Natural killer cell (primary cell): ENCODE data around the gene NPEPL1. TPM values are rescaled to one million over a fixed set of nuclear protein-coding genes. Genes with fewer than 3 reads are reported as not detected.

Experiments
- ATAC-seq, 3 donors: fragments of 150-1000 bp in 2 of 3; fragments of 200-7000 bp in 1 of 3; cut with Tn5 transposase; 1 replicate in 1 of 3; 2 replicates in 2 of 3; pipeline ENCODE4 v1.10.0; 2021; ENCODE audit warnings: mild to moderate bottlenecking in 2 of 3, moderate library complexity in 2 of 3
- DNase-seq, 2 donors: peaks; one replicate each; pipeline versions ENCODE4 v3.0.0 to v3.0.0-alpha.2; 2013 to 2021; ENCODE audit warnings: mixed read lengths in 1 of 2
- H3K27ac ChIP-seq: one replicate; pipeline ENCODE4 v1.5.1; 2013; ENCODE audit warnings: mild to moderate bottlenecking, low read length
- H3K27me3 ChIP-seq: one replicate; pipeline ENCODE4 v1.6.1; 2013; ENCODE audit warnings: low read length; ENCODE audit not compliant: control insufficient read depth, insufficient read depth
- H3K36me3 ChIP-seq: one replicate; pipeline ENCODE4 v1.6.1; 2013; ENCODE audit warnings: low read length; ENCODE audit not compliant: control insufficient read depth, insufficient read depth
- H3K4me1 ChIP-seq: one replicate; pipeline ENCODE4 v1.6.1; 2013; ENCODE audit warnings: low read length; ENCODE audit not compliant: control insufficient read depth, insufficient read depth
- H3K4me3 ChIP-seq: one replicate; pipeline ENCODE4 v1.5.1; 2013; ENCODE audit warnings: low read length
- H3K9me3 ChIP-seq: one replicate; pipeline ENCODE4 v1.6.1; 2013; ENCODE audit warnings: low read length; ENCODE audit not compliant: control insufficient read depth, insufficient read depth
- H3K27ac Mint-ChIP-seq, 2 donors: one replicate each; pipeline ENCODE4 v1.8.0; 2022; ENCODE audit warnings: mild to moderate bottlenecking in 2 of 2, mixed read lengths in 2 of 2, moderate library complexity in 1 of 2
- H3K27me3 Mint-ChIP-seq, 2 donors: one replicate each; pipeline ENCODE4 v1.8.0; 2022; ENCODE audit warnings: low read depth in 2 of 2, mixed read lengths in 2 of 2
- H3K36me3 Mint-ChIP-seq: one replicate; pipeline ENCODE4 v1.8.0; 2022; ENCODE audit warnings: mixed read lengths
- H3K4me1 Mint-ChIP-seq, 2 donors: one replicate each; pipeline ENCODE4 v1.8.0; 2022; ENCODE audit warnings: mixed read lengths in 2 of 2
- H3K4me3 Mint-ChIP-seq: one replicate; pipeline ENCODE4 v1.8.0; 2022; ENCODE audit warnings: mild to moderate bottlenecking, moderate library complexity, mixed read lengths
- H3K9me3 Mint-ChIP-seq, 2 donors: one replicate each; pipeline ENCODE4 v1.8.0; 2022; ENCODE audit warnings: mixed read lengths in 2 of 2
- WGBS: methylation state at CpG from one replicate; pipeline ENCODE4 v1.1.7; 2013; ENCODE audit warnings: missing lambda C conversion rate; ENCODE audit not compliant: insufficient coverage; 5-methylcytosine and 5-hydroxymethylcytosine counted together
- intact Hi-C: fragments of 100-400 bp; cut with micrococcal nuclease; formaldehyde crosslinking; loops from one replicate; pipeline ENCODE4 v1.14.2; 2022
- total RNA-seq, 4 donors: library from RNA; stranded (reverse); fragments of 120-200 nt in 1 of 4; gene quantifications; one replicate each; pipeline versions ENCODE4 v1.2.3 to v1.2.4, GENCODE V29; 2013 to 2022
- TF ChIP-seq, protein P1 (sequence below): fragments of 200-600 bp; IDR thresholded peaks from one replicate; pipeline ENCODE4 v1.8.0; 2022; ENCODE audit warnings: antibody characterized with exemption

The NPEPL1 gene
- total RNA-seq, 3 donors from 2014 or later (not counting 1 experiment from before 2014, with no cell fraction given), result 66.0 to 83.7 (median 68.4) TPM

DNA sequence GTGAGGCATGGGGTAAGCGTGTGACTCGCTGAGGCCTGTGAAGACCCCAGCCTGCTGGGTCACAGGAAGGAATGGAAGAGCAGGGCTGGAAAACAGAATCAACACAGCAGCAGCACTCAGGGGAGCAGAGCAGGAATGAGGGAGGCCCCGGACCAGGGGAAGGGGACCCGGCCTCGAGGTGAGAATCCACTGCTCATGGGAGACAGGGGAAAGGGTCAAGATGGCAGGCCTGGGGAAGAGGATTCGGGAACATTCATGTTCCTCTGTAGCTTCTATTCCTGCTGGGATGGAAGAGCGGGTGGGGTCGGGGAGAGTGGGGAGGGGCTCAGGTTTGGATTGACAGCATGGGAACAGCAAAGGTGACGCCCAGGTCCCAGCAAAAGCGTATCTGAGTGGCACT, 59.4 kb downstream of the NPEPL1 start:
- ATAC-seq (no peak), DNase-seq (no peak)
- no peak overlapping the region for H3K4me3 Mint-ChIP-seq
- H3K27me3 Mint-ChIP-seq, result peaks cover 23 to 50% of the 10 kb centered on the region in 2 donors
- WGBS, result 88% methylated on average over 10 of the region's 10 CpGs
- H3K9me3 Mint-ChIP-seq, result no peaks in the 10 kb centered on the region
- intact Hi-C loops, result no loop called here
- H3K4me3 ChIP-seq, result no peak overlapping the region
- no peaks in the 10 kb centered on the region for H3K9me3 ChIP-seq
- no peaks in the 10 kb centered on the region for H3K4me1 Mint-ChIP-seq
- H3K36me3 ChIP-seq, result no peaks in the 10 kb centered on the region
- H3K27ac ChIP-seq, result no peak overlapping the region
- no peak overlapping the region for H3K27ac Mint-ChIP-seq
- H3K36me3 Mint-ChIP-seq, result no peaks in the 10 kb centered on the region
- H3K4me1 ChIP-seq, result no peaks in the 10 kb centered on the region
- H3K27me3 ChIP-seq, result no peaks in the 10 kb centered on the region
- TF ChIP-seq, protein P1, sequence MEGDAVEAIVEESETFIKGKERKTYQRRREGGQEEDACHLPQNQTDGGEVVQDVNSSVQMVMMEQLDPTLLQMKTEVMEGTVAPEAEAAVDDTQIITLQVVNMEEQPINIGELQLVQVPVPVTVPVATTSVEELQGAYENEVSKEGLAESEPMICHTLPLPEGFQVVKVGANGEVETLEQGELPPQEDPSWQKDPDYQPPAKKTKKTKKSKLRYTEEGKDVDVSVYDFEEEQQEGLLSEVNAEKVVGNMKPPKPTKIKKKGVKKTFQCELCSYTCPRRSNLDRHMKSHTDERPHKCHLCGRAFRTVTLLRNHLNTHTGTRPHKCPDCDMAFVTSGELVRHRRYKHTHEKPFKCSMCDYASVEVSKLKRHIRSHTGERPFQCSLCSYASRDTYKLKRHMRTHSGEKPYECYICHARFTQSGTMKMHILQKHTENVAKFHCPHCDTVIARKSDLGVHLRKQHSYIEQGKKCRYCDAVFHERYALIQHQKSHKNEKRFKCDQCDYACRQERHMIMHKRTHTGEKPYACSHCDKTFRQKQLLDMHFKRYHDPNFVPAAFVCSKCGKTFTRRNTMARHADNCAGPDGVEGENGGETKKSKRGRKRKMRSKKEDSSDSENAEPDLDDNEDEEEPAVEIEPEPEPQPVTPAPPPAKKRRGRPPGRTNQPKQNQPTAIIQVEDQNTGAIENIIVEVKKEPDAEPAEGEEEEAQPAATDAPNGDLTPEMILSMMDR, result no peak

DNA sequence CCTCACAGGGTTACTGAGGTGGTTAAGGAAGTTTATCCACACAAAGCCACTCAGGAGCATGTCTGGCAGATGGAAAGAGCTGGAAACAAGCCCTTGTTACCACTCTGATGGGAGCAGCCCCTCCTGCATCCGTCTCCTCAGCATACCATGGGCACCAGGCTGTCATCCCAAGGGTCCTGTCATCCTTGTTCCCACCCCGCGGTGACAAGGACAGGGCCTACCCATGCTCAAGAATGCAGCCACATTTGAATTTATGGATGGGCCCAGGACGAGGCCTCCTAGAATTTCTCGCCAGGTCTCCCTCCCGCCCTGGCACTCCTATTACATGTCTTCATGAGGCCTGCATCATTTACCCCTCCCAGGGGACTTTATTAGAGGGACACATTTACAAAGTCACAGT, 60.0 kb downstream of the NPEPL1 start:
- no peaks in the 10 kb centered on the region for H3K4me1 ChIP-seq
- no peaks in the 10 kb centered on the region for H3K9me3 Mint-ChIP-seq
- H3K4me1 Mint-ChIP-seq, result no peaks in the 10 kb centered on the region
- H3K27ac ChIP-seq, result no peak overlapping the region
- no peak overlapping the region for H3K4me3 Mint-ChIP-seq
- intact Hi-C loops, result no loop called here
- no peak overlapping the region for H3K4me3 ChIP-seq
- no peaks in the 10 kb centered on the region for H3K36me3 Mint-ChIP-seq
- H3K27me3 Mint-ChIP-seq, result peaks cover 24 to 49% of the 10 kb centered on the region in 2 donors
- DNase-seq (no peak), ATAC-seq (no peak)
- TF ChIP-seq, protein P1, result no peak
- no peak overlapping the region for H3K27ac Mint-ChIP-seq
- H3K36me3 ChIP-seq, result no peaks in the 10 kb centered on the region
- 89% methylated on average over 6 of the region's 6 CpGs for WGBS
- no peaks in the 10 kb centered on the region for H3K9me3 ChIP-seq
- no peaks in the 10 kb centered on the region for H3K27me3 ChIP-seq

DNA sequence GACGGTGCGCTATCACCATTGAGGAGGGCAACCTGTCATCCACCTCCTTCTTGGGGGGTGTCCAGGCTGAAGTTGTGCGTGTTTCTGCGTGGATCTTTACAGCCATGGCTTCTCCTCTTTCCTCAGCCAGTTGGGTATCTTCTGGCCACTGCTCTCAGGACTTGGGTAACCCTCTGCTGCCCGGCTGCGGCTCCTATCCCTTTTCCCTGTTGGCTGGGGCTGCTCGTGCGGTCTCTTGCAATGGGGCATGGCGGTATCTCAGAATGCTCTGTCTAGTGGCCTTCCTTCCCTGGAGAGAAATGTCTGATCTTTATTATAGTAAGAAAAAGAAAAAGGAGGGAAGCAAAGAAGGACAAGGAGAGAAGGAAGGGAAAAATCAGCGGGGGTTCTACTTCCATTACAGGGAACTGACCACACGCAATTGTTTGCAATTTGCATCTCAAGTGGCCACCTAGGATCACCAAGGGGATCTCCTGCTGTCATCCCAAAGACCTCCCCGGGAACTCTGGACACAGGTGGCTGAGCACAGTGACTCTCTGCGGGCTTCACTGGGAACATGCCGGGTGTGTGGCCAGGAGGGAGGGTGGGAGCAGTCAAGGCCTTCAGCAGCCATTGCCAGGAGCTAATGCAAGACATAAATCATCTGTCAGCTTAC, 60.8 kb downstream of the NPEPL1 start:
- Mint-ChIP-seq H3K4me3 (no peak overlapping the region), H3K36me3 (no peaks in the 10 kb centered on the region), H3K9me3 (no peaks in the 10 kb centered on the region), H3K27ac (no peak overlapping the region), H3K27me3 (peaks cover 19 to 41% of the 10 kb centered on the region in 2 donors), H3K4me1 (no peaks in the 10 kb centered on the region)
- TF ChIP-seq, protein P1, result no peak
- DNase-seq, result no peak
- no peak for ATAC-seq
- Histone ChIP-seq H3K36me3 (no peaks in the 10 kb centered on the region), H3K4me3 (no peak overlapping the region), H3K9me3 (no peaks in the 10 kb centered on the region), H3K4me1 (no peaks in the 10 kb centered on the region), H3K27me3 (no peaks in the 10 kb centered on the region), H3K27ac (no peak overlapping the region)
- 86% methylated on average over 14 of the region's 14 CpGs for WGBS
- intact Hi-C loops, result no loop called here
